Measurements from ENCODE around the gene IDUA. TPM values are rescaled to one million over a fixed set of nuclear protein-coding genes. Genes with fewer than 3 reads are reported as not detected.

IDUA gene
- total RNA-seq, 1 experiment from 2014 or later, result 4.6 TPM

- H3K36me3 ChIP-seq (replicated peaks; ENCODE audit: control insufficient read depth, insufficient read depth, low read length), result no peaks in the 10 kb centered on the region
- DNase-seq, result no peak
- no peaks in the 10 kb centered on the region for H3K27me3 ChIP-seq (ENCODE audit: control insufficient read depth, insufficient read depth, low read length)
- no peak overlapping the region for H3K4me3 ChIP-seq (ENCODE audit: insufficient read depth, low read depth, low read length)
Observed at GRCh38 chr4:984336-985054, 2.3 kb upstream of the IDUA start.

DNA sequence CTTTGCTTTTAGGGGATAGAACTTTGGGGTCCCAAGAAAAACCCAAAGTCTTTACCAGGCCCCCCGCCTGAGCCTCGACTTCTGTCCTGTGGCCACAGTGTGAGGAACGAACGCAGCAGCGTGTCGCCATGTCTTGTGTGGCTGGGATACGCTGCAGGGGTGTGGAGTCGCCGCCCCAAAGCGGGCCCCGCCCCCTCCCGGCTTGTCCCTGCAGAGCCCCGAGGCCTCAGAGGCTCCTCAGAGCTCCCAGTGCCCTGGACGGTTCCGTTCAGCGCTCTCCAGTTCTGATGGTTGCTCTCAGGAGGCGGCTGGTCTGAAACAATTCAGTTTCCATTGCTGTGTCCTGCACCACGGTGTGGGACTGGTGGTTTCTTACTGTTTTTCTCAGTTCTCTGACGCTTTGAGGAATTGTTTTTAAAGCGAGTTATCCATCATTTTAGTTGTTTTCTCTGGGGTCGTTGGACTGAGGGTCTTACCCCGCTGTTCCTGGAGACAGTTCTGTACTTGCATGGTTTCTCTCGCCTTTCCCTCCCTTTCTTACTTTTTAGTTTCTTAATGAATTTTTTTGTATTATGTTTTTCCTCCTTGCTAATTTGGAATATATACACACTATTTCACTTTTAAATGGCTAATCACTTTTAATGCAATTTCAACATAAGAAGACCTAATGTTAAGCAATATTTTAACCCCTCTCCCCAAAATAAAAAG lies 1.6 kb upstream of the IDUA start:
- Histone ChIP-seq H3K27me3 (ENCODE audit: control insufficient read depth, insufficient read depth, low read length) (no peaks in the 10 kb centered on the region), H3K4me3 (ENCODE audit: insufficient read depth, low read depth, low read length) (no peak overlapping the region), H3K36me3 (replicated peaks; ENCODE audit: control insufficient read depth, insufficient read depth, low read length) (no peaks in the 10 kb centered on the region)
- DNase-seq, result peak; percentile 98

DNA sequence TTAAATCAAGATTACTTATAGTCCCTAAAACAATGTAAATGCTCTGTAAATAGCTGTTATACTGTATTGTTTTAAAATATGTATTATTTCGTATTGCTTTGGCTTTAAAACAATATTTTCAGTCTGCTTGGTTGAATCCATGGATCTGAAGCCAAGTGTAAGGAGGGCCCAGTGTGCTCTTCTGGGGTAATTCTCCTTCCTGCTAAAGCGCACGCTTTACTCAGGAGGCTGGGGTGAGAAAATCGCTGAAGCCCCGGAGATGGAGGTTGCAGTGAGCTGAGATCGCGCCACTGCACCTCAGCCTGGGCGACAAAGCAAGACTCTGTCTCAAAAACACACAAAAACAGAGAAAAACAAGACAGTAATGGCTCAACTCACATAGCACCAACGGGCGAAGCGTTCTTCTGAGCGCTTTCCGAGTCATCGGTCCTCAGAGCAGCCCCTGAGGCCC lies 391 bp upstream of the IDUA start:
- H3K27me3 ChIP-seq (ENCODE audit: control insufficient read depth, insufficient read depth, low read length), result no peaks in the 10 kb centered on the region
- no peak for DNase-seq
- H3K4me3 ChIP-seq (ENCODE audit: insufficient read depth, low read depth, low read length), result peak overlapping the region; percentile 53
- no peaks in the 10 kb centered on the region for H3K36me3 ChIP-seq (replicated peaks; ENCODE audit: control insufficient read depth, insufficient read depth, low read length)

DNA sequence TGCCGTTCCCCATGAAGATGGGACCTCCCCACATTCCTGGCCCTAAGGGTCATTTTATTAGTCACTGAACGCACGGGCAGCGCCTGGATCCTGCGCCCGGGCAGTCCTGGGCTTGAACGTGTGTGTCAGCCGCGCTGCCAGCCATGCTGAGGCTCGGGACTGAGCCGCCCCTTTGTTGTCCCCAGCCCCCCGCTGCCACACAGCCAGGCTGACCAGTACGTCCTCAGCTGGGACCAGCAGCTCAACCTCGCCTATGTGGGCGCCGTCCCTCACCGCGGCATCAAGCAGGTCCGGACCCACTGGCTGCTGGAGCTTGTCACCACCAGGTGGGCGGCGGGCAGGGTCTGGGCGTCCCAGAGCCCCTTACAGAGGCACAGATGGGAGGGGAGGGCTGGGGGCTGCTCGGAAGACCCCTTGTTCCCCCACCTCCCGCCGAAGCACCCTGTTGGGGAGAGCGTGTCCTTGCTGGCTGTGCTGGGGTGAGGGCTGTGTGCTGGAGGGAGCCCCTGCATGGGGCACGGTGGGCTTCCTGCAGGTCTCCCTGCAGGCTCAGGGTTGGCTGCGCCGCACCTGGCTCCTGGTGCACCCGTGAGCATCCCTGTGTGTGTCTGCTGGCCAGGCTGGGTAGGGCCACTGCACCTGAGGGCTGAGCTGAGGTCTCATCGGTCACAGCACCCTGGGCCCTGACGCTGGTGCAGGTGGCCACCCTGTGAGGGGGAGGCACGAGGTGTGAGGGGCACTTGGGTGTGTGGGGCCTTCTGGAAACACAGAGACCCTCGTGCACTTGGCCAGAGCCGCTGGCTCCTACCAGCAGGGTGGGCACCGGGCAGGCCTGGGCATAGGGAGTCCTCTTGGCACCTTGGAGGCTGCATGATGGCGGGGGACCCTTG lies 1.0 kb downstream of the IDUA start:
- H3K4me3 ChIP-seq (ENCODE audit: insufficient read depth, low read depth, low read length), result peak overlapping the region; percentile 53; the same call in 1 of the 2 replicates
- no peaks in the 10 kb centered on the region for H3K27me3 ChIP-seq (ENCODE audit: control insufficient read depth, insufficient read depth, low read length)
- no peak for DNase-seq
- H3K36me3 ChIP-seq (replicated peaks; ENCODE audit: control insufficient read depth, insufficient read depth, low read length), result no peaks in the 10 kb centered on the region

- no peak overlapping the region for H3K4me3 ChIP-seq (ENCODE audit: insufficient read depth, low read depth, low read length)
- no peaks in the 10 kb centered on the region for H3K27me3 ChIP-seq (ENCODE audit: control insufficient read depth, insufficient read depth, low read length)
- no peaks in the 10 kb centered on the region for H3K36me3 ChIP-seq (replicated peaks; ENCODE audit: control insufficient read depth, insufficient read depth, low read length)
- no peak for DNase-seq
Observed at GRCh38 chr4:988726-989721, 2.2 kb downstream of the IDUA start.

DNA sequence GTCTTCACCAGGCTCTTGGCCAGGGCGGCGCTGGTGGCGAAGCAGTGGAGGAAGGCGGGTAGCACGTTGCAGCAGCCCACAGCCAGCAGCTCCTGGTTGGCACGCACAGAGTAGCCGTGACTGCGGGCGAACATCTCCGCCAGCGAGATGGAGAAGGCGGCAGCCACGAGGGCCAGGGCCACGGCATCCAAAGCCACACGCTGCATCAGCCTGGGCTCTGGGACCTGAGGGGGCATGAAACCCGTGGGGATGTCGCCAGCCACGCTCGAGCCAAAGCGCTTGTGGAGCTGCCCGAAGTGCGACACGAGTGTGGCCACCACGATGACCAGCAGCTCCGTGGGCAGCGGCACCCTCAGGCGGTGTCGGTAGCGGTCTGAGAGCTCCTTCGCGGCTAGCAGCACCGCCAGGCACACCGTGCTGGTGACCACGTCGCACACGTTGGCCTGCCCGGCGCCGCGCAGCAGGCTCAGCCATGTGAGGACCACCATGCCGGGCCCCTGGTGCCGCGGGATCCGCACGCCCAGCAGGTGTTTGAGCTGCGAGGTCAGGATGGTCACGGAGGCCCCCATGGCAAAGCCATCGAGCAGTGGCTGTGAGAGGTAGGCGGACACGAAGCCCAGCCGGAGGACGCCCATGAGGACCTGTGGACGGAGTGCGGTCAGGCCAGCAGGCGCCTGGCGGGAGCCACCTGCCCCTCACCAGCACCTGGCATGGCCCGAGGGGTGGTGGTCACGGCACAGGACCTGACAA lies 3.1 kb downstream of the IDUA start:
- Histone ChIP-seq H3K36me3 (replicated peaks; ENCODE audit: control insufficient read depth, insufficient read depth, low read length) (no peaks in the 10 kb centered on the region), H3K4me3 (ENCODE audit: insufficient read depth, low read depth, low read length) (no peak overlapping the region), H3K27me3 (ENCODE audit: control insufficient read depth, insufficient read depth, low read length) (no peaks in the 10 kb centered on the region)
- DNase-seq, result no peak

GRCh38 chr4:990746-991367 lies 4.0 kb downstream of the IDUA start:
- H3K27me3 ChIP-seq (ENCODE audit: control insufficient read depth, insufficient read depth, low read length), result no peaks in the 10 kb centered on the region
- H3K4me3 ChIP-seq (ENCODE audit: insufficient read depth, low read depth, low read length), result no peak overlapping the region
- DNase-seq, result no peak
- no peaks in the 10 kb centered on the region for H3K36me3 ChIP-seq (replicated peaks; ENCODE audit: control insufficient read depth, insufficient read depth, low read length)

GRCh38 chr4:991451-992296 lies 4.8 kb downstream of the IDUA start:
- no peak overlapping the region for H3K4me3 ChIP-seq (ENCODE audit: insufficient read depth, low read depth, low read length)
- no peaks in the 10 kb centered on the region for H3K36me3 ChIP-seq (replicated peaks; ENCODE audit: control insufficient read depth, insufficient read depth, low read length)
- DNase-seq, result no peak

GRCh38 chr4:992297-993110 lies 5.7 kb downstream of the IDUA start:
- no peak overlapping the region for H3K4me3 ChIP-seq (ENCODE audit: insufficient read depth, low read depth, low read length)
- DNase-seq, result no peak
- no peaks in the 10 kb centered on the region for H3K36me3 ChIP-seq (replicated peaks; ENCODE audit: control insufficient read depth, insufficient read depth, low read length)
- peaks cover 11% of the 10 kb centered on the region for H3K27me3 ChIP-seq (ENCODE audit: control insufficient read depth, insufficient read depth, low read length)

More at GRCh38 chr4:991451-992296, 4.8 kb downstream of the IDUA start:
- peaks cover 5% of the 10 kb centered on the region for H3K27me3 ChIP-seq (ENCODE audit: control insufficient read depth, insufficient read depth, low read length)

GRCh38 chr4:993111-994029 lies 6.5 kb downstream of the IDUA start, which contains the start of gene SLC26A1:
TSS of gene SLC26A1 (minus strand) at chr4:993404. CDS start at chr4:991703, 1,701 bp downstream.
- no peaks in the 10 kb centered on the region for H3K36me3 ChIP-seq (replicated peaks; ENCODE audit: control insufficient read depth, insufficient read depth, low read length)
- DNase-seq, result no peak
- peaks cover 19% of the 10 kb centered on the region for H3K27me3 ChIP-seq (ENCODE audit: control insufficient read depth, insufficient read depth, low read length)
- H3K4me3 ChIP-seq (ENCODE audit: insufficient read depth, low read depth, low read length), result no peak within 1 kb of the TSS
